B cell (primary cell): ENCODE data around the gene OR7E24.

Source experiments
- CTCF ChIP-seq: fragments of 200-600 bp; IDR thresholded peaks from one replicate; pipeline ENCODE4 v1.8.0; 2022; ENCODE audit warnings: antibody characterized with exemption, mild to moderate bottlenecking
- EZH2 ChIP-seq: IDR thresholded peaks from 2 replicates; pipeline ENCODE4 v1.6.1; 2012; ENCODE audit warnings: borderline replicate concordance, low read depth, mild to moderate bottlenecking, moderate library complexity, low read length; ENCODE audit not compliant: insufficient read depth, poor library complexity, severe bottlenecking

GRCh38 chr19:9296336-9296735, 45.6 kb downstream of the OR7E24 start:
- TF ChIP-seq CTCF (no peak), EZH2 (no peak)
